Astrocyte (in vitro differentiated cells and primary cell): ENCODE measurements around the gene TOGARAM2. TPM values are rescaled to one million over a fixed set of nuclear protein-coding genes. Genes with fewer than 3 reads are reported as not detected.

Experiments
- DNase-seq: peaks from one replicate; pipeline ENCODE4 v3.0.0-alpha.2; 2010; ENCODE audit warnings: low read depth
- FAIRE-seq: peaks from 2 replicates; lab custom pipeline; 2011; peaks lifted over from hg19 to GRCh38; lab: Jason Lieb, UNC
- H2AFZ ChIP-seq: 2 replicates; pipeline ENCODE4 v1.6.0; 2012; ENCODE audit warnings: low read depth, low read length, inconsistent platforms
- H3K27ac ChIP-seq: 2 replicates; pipeline ENCODE4 v1.5.1; 2011; ENCODE audit warnings: low read depth, low read length, inconsistent platforms
- H3K27me3 ChIP-seq: 2 replicates; pipeline ENCODE4 v1.6.0; 2011; ENCODE audit warnings: low read length, inconsistent platforms; ENCODE audit not compliant: insufficient read depth
- H3K36me3 ChIP-seq: 2 replicates; pipeline ENCODE4 v1.5.1; 2011; ENCODE audit warnings: low read length, inconsistent platforms; ENCODE audit not compliant: insufficient read depth
- H3K4me1 ChIP-seq: 2 replicates; pipeline ENCODE4 v1.5.1; 2011; ENCODE audit warnings: low read length, inconsistent platforms; ENCODE audit not compliant: insufficient read depth
- H3K4me2 ChIP-seq: 2 replicates; pipeline ENCODE4 v1.6.0; 2012; ENCODE audit warnings: low read length, inconsistent platforms
- H3K4me3 ChIP-seq: 2 replicates; pipeline ENCODE4 v1.5.1; 2011; ENCODE audit warnings: low read depth, mild to moderate bottlenecking, low read length, inconsistent platforms; ENCODE audit not compliant: insufficient read depth
- H3K79me2 ChIP-seq: 2 replicates; pipeline ENCODE4 v1.6.0; 2012; ENCODE audit warnings: mild to moderate bottlenecking, low read length, inconsistent platforms; ENCODE audit not compliant: insufficient read depth
- H3K9ac ChIP-seq: 2 replicates; pipeline ENCODE4 v1.6.0; 2012; ENCODE audit warnings: mild to moderate bottlenecking, low read length, inconsistent platforms
- H3K9me3 ChIP-seq: 2 replicates; pipeline ENCODE4 v1.5.1; 2012; ENCODE audit warnings: low read depth, mild to moderate bottlenecking, low read length, inconsistent platforms; ENCODE audit not compliant: insufficient read depth
- H4K20me1 ChIP-seq: 2 replicates; pipeline ENCODE4 v1.6.0; 2012; ENCODE audit warnings: low read length, inconsistent platforms; ENCODE audit not compliant: insufficient read depth
- H3K27ac Mint-ChIP-seq: one replicate; pipeline ENCODE4 v1.8.0; 2021; ENCODE audit warnings: mild to moderate bottlenecking, mixed read lengths; ENCODE audit not compliant: unreplicated experiment
- H3K27me3 Mint-ChIP-seq: one replicate; pipeline ENCODE4 v1.8.0; 2021; ENCODE audit warnings: low read depth, mixed read lengths; ENCODE audit not compliant: unreplicated experiment
- H3K36me3 Mint-ChIP-seq: one replicate; pipeline ENCODE4 v1.8.0; 2021; ENCODE audit warnings: low read depth, mixed read lengths; ENCODE audit not compliant: unreplicated experiment
- H3K4me1 Mint-ChIP-seq: one replicate; pipeline ENCODE4 v1.8.0; 2021; ENCODE audit warnings: low read depth, mixed read lengths; ENCODE audit not compliant: unreplicated experiment
- H3K4me3 Mint-ChIP-seq: one replicate; pipeline ENCODE4 v1.8.0; 2021; ENCODE audit warnings: mild to moderate bottlenecking, moderate library complexity, mixed read lengths; ENCODE audit not compliant: unreplicated experiment
- H3K9me3 Mint-ChIP-seq: one replicate; pipeline ENCODE4 v1.8.0; 2021; ENCODE audit warnings: mild to moderate bottlenecking, mixed read lengths; ENCODE audit not compliant: unreplicated experiment
- EZH2 ChIP-seq: IDR thresholded peaks from 2 replicates; pipeline ENCODE4 v1.6.1; 2012; ENCODE audit warnings: mild to moderate bottlenecking, low read length, inconsistent platforms; ENCODE audit not compliant: insufficient read depth
- total RNA-seq: library from RNA; stranded (reverse); gene quantifications from 2 replicates; pipeline ENCODE4 v1.2.1, GENCODE V29; 2021
- TF ChIP-seq, protein P1 (sequence below): IDR thresholded peaks from 2 replicates; pipeline ENCODE4 v1.5.1; 2011; ENCODE audit warnings: low read depth, mild to moderate bottlenecking, inconsistent platforms, low read length, moderate library complexity; ENCODE audit not compliant: insufficient read depth

Gene TOGARAM2
- total RNA-seq, 1 donor from 2014 or later = 0.73 TPM

DNA sequence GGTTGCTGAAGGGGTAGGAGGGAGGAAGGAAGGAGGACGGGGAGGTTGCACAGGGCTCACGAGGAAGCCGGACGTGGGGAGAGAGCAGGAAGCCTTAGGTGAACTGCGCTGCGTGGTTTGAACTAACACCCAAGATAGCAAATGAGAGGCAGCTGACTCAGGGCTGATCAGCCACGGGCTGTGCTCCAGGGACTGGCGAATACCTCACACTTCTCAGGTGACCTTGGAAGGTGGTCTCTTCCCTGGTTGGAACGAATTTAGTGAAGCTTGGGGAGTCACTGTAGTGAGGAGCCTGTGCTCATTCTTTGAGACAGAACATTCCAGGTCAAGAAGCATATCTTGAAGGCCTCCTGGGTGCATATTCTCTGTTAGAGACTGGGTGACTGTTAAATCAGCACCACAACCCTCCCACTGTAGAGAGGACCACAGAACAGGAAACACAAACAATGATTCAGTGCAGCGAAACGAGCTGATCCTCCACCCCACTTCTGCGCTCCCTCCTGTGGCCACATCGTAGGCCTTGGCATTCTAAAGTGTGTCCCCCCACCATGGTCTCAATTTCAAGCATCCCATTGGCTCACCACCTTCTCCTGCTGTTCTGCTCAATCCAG lies 33.8 kb downstream of the TOGARAM2 start:
- H3K27ac ChIP-seq = peak overlapping the region; percentile 32
- H3K9ac ChIP-seq = no peak overlapping the region
- H4K20me1 ChIP-seq = no peaks in the 10 kb centered on the region
- no peaks in the 10 kb centered on the region for H3K9me3 ChIP-seq
- H2AFZ ChIP-seq = peak overlapping the region; percentile 54
- H3K4me3 ChIP-seq = no peak overlapping the region
- H3K27me3 ChIP-seq = no peaks in the 10 kb centered on the region
- no peak overlapping the region for H3K4me3 Mint-ChIP-seq
- TF ChIP-seq EZH2 = no peak
- TF ChIP-seq, protein P1, sequence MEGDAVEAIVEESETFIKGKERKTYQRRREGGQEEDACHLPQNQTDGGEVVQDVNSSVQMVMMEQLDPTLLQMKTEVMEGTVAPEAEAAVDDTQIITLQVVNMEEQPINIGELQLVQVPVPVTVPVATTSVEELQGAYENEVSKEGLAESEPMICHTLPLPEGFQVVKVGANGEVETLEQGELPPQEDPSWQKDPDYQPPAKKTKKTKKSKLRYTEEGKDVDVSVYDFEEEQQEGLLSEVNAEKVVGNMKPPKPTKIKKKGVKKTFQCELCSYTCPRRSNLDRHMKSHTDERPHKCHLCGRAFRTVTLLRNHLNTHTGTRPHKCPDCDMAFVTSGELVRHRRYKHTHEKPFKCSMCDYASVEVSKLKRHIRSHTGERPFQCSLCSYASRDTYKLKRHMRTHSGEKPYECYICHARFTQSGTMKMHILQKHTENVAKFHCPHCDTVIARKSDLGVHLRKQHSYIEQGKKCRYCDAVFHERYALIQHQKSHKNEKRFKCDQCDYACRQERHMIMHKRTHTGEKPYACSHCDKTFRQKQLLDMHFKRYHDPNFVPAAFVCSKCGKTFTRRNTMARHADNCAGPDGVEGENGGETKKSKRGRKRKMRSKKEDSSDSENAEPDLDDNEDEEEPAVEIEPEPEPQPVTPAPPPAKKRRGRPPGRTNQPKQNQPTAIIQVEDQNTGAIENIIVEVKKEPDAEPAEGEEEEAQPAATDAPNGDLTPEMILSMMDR = peak; percentile 25
- no peaks in the 10 kb centered on the region for H3K9me3 Mint-ChIP-seq
- no peaks in the 10 kb centered on the region for H3K36me3 Mint-ChIP-seq
- FAIRE-seq (peak; percentile 85), DNase-seq (peak; percentile 80)
- no peaks in the 10 kb centered on the region for H3K79me2 ChIP-seq
- H3K4me1 ChIP-seq = peaks cover 44% of the 10 kb centered on the region
- H3K27me3 Mint-ChIP-seq = peaks cover 30% of the 10 kb centered on the region
- no peaks in the 10 kb centered on the region for H3K36me3 ChIP-seq
- H3K4me1 Mint-ChIP-seq = peaks cover 26% of the 10 kb centered on the region
- peak overlapping the region; percentile 69 for H3K4me2 ChIP-seq
- no peak overlapping the region for H3K27ac Mint-ChIP-seq

DNA sequence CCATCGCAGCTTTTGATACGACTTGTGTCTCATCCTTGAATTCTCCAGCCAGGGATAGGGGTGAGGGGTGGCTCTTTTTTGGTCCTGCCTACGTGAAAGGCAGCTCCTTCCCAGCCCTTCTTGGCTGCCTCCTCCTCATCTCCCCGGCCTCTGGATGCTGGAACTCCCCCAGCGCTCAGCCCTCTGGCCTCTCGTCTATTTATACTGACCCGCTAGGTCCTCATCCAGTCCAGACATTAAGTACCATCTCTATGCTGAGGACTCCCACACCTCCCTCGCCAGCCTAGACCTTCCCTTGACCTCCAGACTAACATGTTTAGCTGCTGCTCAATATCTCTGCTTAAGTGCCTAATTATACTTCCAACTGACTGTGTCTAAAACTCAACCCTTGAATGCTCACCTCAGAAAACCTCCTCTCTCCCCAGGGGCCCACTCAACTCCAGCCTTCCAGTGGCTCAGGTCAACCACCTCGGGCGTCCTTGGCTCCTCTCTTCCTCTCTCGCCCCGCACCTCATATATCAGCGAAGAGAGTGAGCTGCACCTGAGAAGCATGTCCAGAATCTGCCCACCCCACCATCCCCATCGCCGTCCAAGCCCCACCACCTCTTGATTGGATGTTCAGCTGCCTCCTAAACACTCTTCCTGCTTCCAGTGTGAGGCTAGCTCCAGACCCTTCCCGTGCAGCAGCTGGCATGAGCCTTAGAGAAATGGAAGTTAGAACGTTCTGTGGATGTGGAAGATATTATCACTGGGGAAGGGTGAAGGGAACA lies 34.8 kb downstream of the TOGARAM2 start:
- H3K79me2 ChIP-seq = no peaks in the 10 kb centered on the region
- FAIRE-seq (no peak), DNase-seq (no peak)
- Mint-ChIP-seq H3K9me3 (no peaks in the 10 kb centered on the region), H3K4me1 (peaks cover 19% of the 10 kb centered on the region), H3K36me3 (no peaks in the 10 kb centered on the region), H3K4me3 (no peak overlapping the region), H3K27ac (no peak overlapping the region), H3K27me3 (peaks cover 37% of the 10 kb centered on the region)
- H3K4me3 ChIP-seq = no peak overlapping the region
- peaks cover 39% of the 10 kb centered on the region for H3K4me1 ChIP-seq
- H3K9ac ChIP-seq = no peak overlapping the region
- H3K4me2 ChIP-seq = peak overlapping the region; percentile 69
- TF ChIP-seq EZH2 = no peak
- TF ChIP-seq, protein P1 = no peak
- no peaks in the 10 kb centered on the region for H4K20me1 ChIP-seq
- H3K36me3 ChIP-seq = no peaks in the 10 kb centered on the region
- H2AFZ ChIP-seq = peak overlapping the region; percentile 54
- H3K9me3 ChIP-seq = no peaks in the 10 kb centered on the region
- H3K27me3 ChIP-seq = no peaks in the 10 kb centered on the region
- no peak overlapping the region for H3K27ac ChIP-seq
